ENCODE data around the gene RDH8. TPM values are rescaled to one million over a fixed set of nuclear protein-coding genes. Genes with fewer than 3 reads are reported as not detected.

RDH8 gene
- total RNA-seq, 1 experiment from 2014 or later, result not detected

GRCh38 chr19:10026744-10027143, 13.5 kb downstream of the RDH8 start:
- Histone ChIP-seq H4K20me1 (ENCODE audit: low read length) (no peaks in the 10 kb centered on the region), H3K4me2 (ENCODE audit: low read length) (peak overlapping the region; percentile 74), H3K36me3 (ENCODE audit: low read depth, low read length) (no peaks in the 10 kb centered on the region), H3K9ac (ENCODE audit: low read length) (no peak overlapping the region), H3K4me1 (ENCODE audit: insufficient read depth, low read length) (peaks cover 9% of the 10 kb centered on the region), H3K27me3 (ENCODE audit: low read length) (peaks cover 17% of the 10 kb centered on the region), H2AFZ (ENCODE audit: low read length) (peak overlapping the region; percentile 47; the same call in 1 of the 2 replicates), H3K9me2 (replicated peaks; ENCODE audit: low read length) (no peaks in the 10 kb centered on the region), H3K79me2 (ENCODE audit: low read length) (no peaks in the 10 kb centered on the region), H3K9me3 (ENCODE audit: low read length) (no peaks in the 10 kb centered on the region), H3F3A (ENCODE audit: low read length, unreplicated experiment) (no peaks in the 10 kb centered on the region), H3K27ac (ENCODE audit: low read length) (no peak overlapping the region), H3K4me3 (ENCODE audit: low read length) (no peak overlapping the region)
- CTCF ChIA-PET, result interaction anchor here (0.7 to 1.7 kb wide), 4 partner anchors 25 to 96 kb away, joined by 3 to 30 read pairs (median 7); no protein-coding TSS in a partner anchor
- DNase-seq, result no peak
- intact Hi-C loops (cut with micrococcal nuclease), result loop anchor here (1.0 to 5.0 kb wide), 3 partner anchors 26 to 226 kb away; partner anchors contain the start of gene MRPL4
- TF ChIP-seq EZH2phosphoT487 (IDR thresholded peaks at IDR 0.05; ENCODE audit: borderline replicate concordance, low read length) (no peak), CTCF (conservative IDR thresholded peaks at IDR 0.05; ENCODE audit: low read depth, low read length) (no peak), EZH2 (IDR thresholded peaks at IDR 0.05; ENCODE audit: low read length, unreplicated experiment) (no peak)
- BruUV-seq (replicated peaks), result no TSS peak
- POLR2A ChIA-PET (ENCODE audit: unreplicated experiment), result no interaction called here
- ATAC-seq, result no peak

GRCh38 chr19:10027158-10027997, 14.1 kb downstream of the RDH8 start:
- H3K4me1 ChIP-seq (ENCODE audit: insufficient read depth, low read length), result peaks cover 9% of the 10 kb centered on the region
- ATAC-seq (peak; percentile 97), DNase-seq (peak; percentile 98)
- H3K9ac ChIP-seq (ENCODE audit: low read length), result peak overlapping the region; percentile 7; the same call in 1 of the 2 replicates
- H4K20me1 ChIP-seq (ENCODE audit: low read length), result no peaks in the 10 kb centered on the region
- no peaks in the 10 kb centered on the region for H3F3A ChIP-seq (ENCODE audit: low read length, unreplicated experiment)
- no peaks in the 10 kb centered on the region for H3K36me3 ChIP-seq (ENCODE audit: low read depth, low read length)
- ChIA-PET POLR2A (ENCODE audit: unreplicated experiment) (no interaction called here), CTCF (interaction anchor here (0.6 to 1.7 kb wide), 9 partner anchors 26 to 96 kb away, joined by 3 to 30 read pairs (median 5); no protein-coding TSS in a partner anchor)
- peak; percentile 98 for TF ChIP-seq CTCF (conservative IDR thresholded peaks at IDR 0.05; ENCODE audit: low read depth, low read length)
- no peak for TF ChIP-seq EZH2 (IDR thresholded peaks at IDR 0.05; ENCODE audit: low read length, unreplicated experiment)
- peak overlapping the region; percentile 12; the same call in 1 of the 2 replicates for H3K27ac ChIP-seq (ENCODE audit: low read length)
- no peaks in the 10 kb centered on the region for H3K9me3 ChIP-seq (ENCODE audit: low read length)
- peak overlapping the region; percentile 43; the same call in 1 of the 2 replicates for H3K4me3 ChIP-seq (ENCODE audit: low read length)
- intact Hi-C loops (cut with micrococcal nuclease), result loop anchor here (1.0 to 5.0 kb wide), 3 partner anchors 27 to 225 kb away; partner anchors contain the start of gene MRPL4
- peaks cover 22% of the 10 kb centered on the region for H3K27me3 ChIP-seq (ENCODE audit: low read length)
- peak overlapping the region; percentile 47; the same call in 1 of the 2 replicates for H2AFZ ChIP-seq (ENCODE audit: low read length)
- no peaks in the 10 kb centered on the region for H3K79me2 ChIP-seq (ENCODE audit: low read length)
- H3K9me2 ChIP-seq (replicated peaks; ENCODE audit: low read length), result no peaks in the 10 kb centered on the region
- H3K4me2 ChIP-seq (ENCODE audit: low read length), result peak overlapping the region; percentile 74
- no TSS peak for BruUV-seq (replicated peaks)

Data from PC-3 (cell line).